Stomach (tissue), 9 donors: Measurements from ENCODE around the gene SPTAN1. TPM values are rescaled to one million over a fixed set of nuclear protein-coding genes. Genes with fewer than 3 reads are reported as not detected.

Source experiments
- DNase-seq, 2 donors: peaks; one replicate each; pipeline versions ENCODE4 v3.0.0 to v3.0.0-alpha.2; 2013 to 2019
- H3K27ac ChIP-seq, 5 donors: fragments of 200-600 bp in 4 of 5; sonication (generic) in 4 of 5; one replicate each; pipeline ENCODE4 v1.5.1; 2013 to 2019; ENCODE audit warnings: mild to moderate bottlenecking in 1 of 5, moderate library complexity in 1 of 5
- H3K27me3 ChIP-seq, 3 donors: fragments of 200-600 bp; sonication (generic); one replicate each; pipeline ENCODE4 v1.5.1; 2017 to 2019; ENCODE audit warnings: mixed run types in 1 of 3
- H3K36me3 ChIP-seq, 4 donors: fragments of 200-600 bp; sonication (generic); 1 replicate in 3 of 4; 2 replicates in 1 of 4; pipeline ENCODE4 v1.5.1; 2016 to 2019
- H3K4me1 ChIP-seq, 4 donors: fragments of 200-600 bp; sonication (generic); one replicate each; pipeline ENCODE4 v1.5.1; 2016 to 2019
- H3K4me3 ChIP-seq, 4 donors: fragments of 200-600 bp; sonication (generic) in 3 of 4; one replicate each; pipeline ENCODE4 v1.5.1; 2016 to 2019; ENCODE audit warnings: mild to moderate bottlenecking in 1 of 4
- H3K9me3 ChIP-seq, 4 donors: fragments of 200-600 bp; sonication (generic); one replicate each; pipeline ENCODE4 v1.5.1; 2016 to 2019
- CTCF ChIP-seq, 7 experiments: fragments of 450-650 bp in 4 of 7; fragments of 200-600 bp in 3 of 7; sonication (generic) in 3 of 7; IDR thresholded peaks; one replicate each; pipeline ENCODE4 v1.5.1; 2016 to 2019; ENCODE audit warnings: antibody characterized with exemption in 7 of 7, control low read depth in 2 of 7, mild to moderate bottlenecking in 1 of 7
- EP300 ChIP-seq: sonication (generic); formaldehyde crosslinking; IDR thresholded peaks from one replicate; pipeline ENCODE4 v1.6.1; 2017; ENCODE audit warnings: antibody characterized with exemption
- POLR2A ChIP-seq, 4 donors: fragments of 450-650 bp; IDR thresholded peaks; one replicate each; pipeline ENCODE4 v1.6.1; 2016; ENCODE audit warnings: antibody characterized with exemption in 4 of 4, control low read depth in 2 of 4, mild to moderate bottlenecking in 1 of 4, moderate library complexity in 1 of 4
- POLR2AphosphoS5 ChIP-seq, 3 donors: sonication (generic); formaldehyde crosslinking; IDR thresholded peaks; one replicate each; pipeline ENCODE4 v1.6.1; 2016; ENCODE audit warnings: antibody characterized with exemption in 3 of 3
- WGBS, 5 donors: extraction: QIAGEN DNeasy Blood & Tissue Kit in 3 of 5; methylation state at CpG; one replicate each; pipeline versions ENCODE4 v1.1.5 to v1.1.7; 2013 to 2018; 5-methylcytosine and 5-hydroxymethylcytosine counted together
- intact Hi-C: fragments of 100-400 bp; cut with DNase I; formaldehyde crosslinking; loops from one replicate; pipeline ENCODE4 v1.15.1; 2023; ENCODE audit warnings: low total_unique reads
- polyA plus RNA-seq, 3 donors: library from polyadenylated mRNA; stranded (reverse); fragments of 200-250 nt; gene quantifications; one replicate each; pipeline ENCODE4 v1.2.3, GENCODE V29; 2013
- total RNA-seq, 5 donors: library from RNA; depleted of rRNA; stranded (reverse); fragments of >200 nt; gene quantifications; one replicate each; pipeline versions ENCODE4 v1.1.0 to v1.2.3, GENCODE V29; 2014 to 2016
- donor health status: healthy with polysubstance abuse.
- donor health status: Bipolar disorder and iron deficiency.
- donor health status: healthy.

SPTAN1 gene
- total and polyA plus RNA-seq, 8 donors = 41.4 to 726 (median 305) TPM

- no peak for TF ChIP-seq POLR2A (IDR thresholded peaks at IDR 0.05)
- no peak for TF ChIP-seq EP300
- TF ChIP-seq CTCF (IDR thresholded peaks at IDR 0.05) = no peak
- no peak for TF ChIP-seq POLR2AphosphoS5 (IDR thresholded peaks at IDR 0.05)
- peaks cover 100% of the 10 kb centered on the region in 4 donors for H3K36me3 ChIP-seq
- H3K27ac ChIP-seq = no peak overlapping the region
- no peaks in the 10 kb centered on the region for H3K27me3 ChIP-seq
- intact Hi-C loops = loop anchor here (10.0 kb wide), 1 partner anchor 347 kb away; no protein-coding TSS in a partner anchor
- DNase-seq = no peak
- no peaks in the 10 kb centered on the region for H3K4me1 ChIP-seq
- 88 to 96% (median 95%) methylated on average over 5 to 8 of the region's 8 CpGs for WGBS, 5 donors
- H3K4me3 ChIP-seq = no peak overlapping the region
- no peaks in the 10 kb centered on the region for H3K9me3 ChIP-seq
Observed at GRCh38 chr9:128617943-128618342, 65.6 kb downstream of the SPTAN1 start.

- WGBS, 5 donors = 91 to 97% (median 94%) methylated on average over 6 of the region's 6 CpGs
- TF ChIP-seq EP300 = no peak
- no peak overlapping the region for H3K4me3 ChIP-seq
Observed at GRCh38 chr9:128619127-128619526, 66.7 kb downstream of the SPTAN1 start.

DNA sequence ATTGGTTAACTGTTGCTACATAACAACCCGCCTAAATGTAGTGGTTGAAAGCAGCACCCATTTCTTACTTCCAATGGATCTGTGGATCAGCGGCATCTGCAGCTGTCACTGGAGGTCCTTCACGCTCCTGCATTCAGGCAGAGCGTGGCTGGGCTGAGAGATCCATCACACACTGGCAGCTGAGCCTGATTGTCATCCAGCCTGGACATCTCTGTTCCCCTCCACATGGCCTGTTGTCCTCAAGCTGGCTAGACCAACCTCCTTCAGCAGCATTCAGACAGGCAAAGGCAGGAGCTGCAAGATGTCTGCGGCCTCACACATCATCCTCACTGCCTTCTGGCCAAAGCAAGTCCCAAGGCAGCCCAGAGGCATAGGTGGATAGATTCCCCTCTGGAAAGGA is 67.4 kb downstream of the SPTAN1 start:
- no peaks in the 10 kb centered on the region for H3K4me1 ChIP-seq
- intact Hi-C loops = loop anchor here (10.0 kb wide), 1 partner anchor 345 kb away; no protein-coding TSS in a partner anchor
- 94 to 97% (median 96%) methylated on average over 5 of the region's 5 CpGs for WGBS, 5 donors
- H3K27me3 ChIP-seq = no peaks in the 10 kb centered on the region
- peaks cover 98 to 100% (median 100%) of the 10 kb centered on the region in 4 donors for H3K36me3 ChIP-seq
- TF ChIP-seq POLR2AphosphoS5 (IDR thresholded peaks at IDR 0.05) (no peak), EP300 (no peak), POLR2A (IDR thresholded peaks at IDR 0.05) (no peak), CTCF (IDR thresholded peaks at IDR 0.05) (no peak)
- H3K27ac ChIP-seq = no peak overlapping the region
- H3K4me3 ChIP-seq = no peak overlapping the region
- no peak for DNase-seq
- H3K9me3 ChIP-seq = no peaks in the 10 kb centered on the region

More at GRCh38 chr9:128619127-128619526, 66.7 kb downstream of the SPTAN1 start:
- H3K36me3 ChIP-seq = peaks cover 98 to 100% (median 100%) of the 10 kb centered on the region in 4 donors
- H3K27ac ChIP-seq = no peak overlapping the region
- H3K4me1 ChIP-seq = no peaks in the 10 kb centered on the region
- DNase-seq = no peak
- intact Hi-C loops = loop anchor here (10.0 kb wide), 1 partner anchor 346 kb away; no protein-coding TSS in a partner anchor
- H3K27me3 ChIP-seq = no peaks in the 10 kb centered on the region
- H3K9me3 ChIP-seq = no peaks in the 10 kb centered on the region

DNA sequence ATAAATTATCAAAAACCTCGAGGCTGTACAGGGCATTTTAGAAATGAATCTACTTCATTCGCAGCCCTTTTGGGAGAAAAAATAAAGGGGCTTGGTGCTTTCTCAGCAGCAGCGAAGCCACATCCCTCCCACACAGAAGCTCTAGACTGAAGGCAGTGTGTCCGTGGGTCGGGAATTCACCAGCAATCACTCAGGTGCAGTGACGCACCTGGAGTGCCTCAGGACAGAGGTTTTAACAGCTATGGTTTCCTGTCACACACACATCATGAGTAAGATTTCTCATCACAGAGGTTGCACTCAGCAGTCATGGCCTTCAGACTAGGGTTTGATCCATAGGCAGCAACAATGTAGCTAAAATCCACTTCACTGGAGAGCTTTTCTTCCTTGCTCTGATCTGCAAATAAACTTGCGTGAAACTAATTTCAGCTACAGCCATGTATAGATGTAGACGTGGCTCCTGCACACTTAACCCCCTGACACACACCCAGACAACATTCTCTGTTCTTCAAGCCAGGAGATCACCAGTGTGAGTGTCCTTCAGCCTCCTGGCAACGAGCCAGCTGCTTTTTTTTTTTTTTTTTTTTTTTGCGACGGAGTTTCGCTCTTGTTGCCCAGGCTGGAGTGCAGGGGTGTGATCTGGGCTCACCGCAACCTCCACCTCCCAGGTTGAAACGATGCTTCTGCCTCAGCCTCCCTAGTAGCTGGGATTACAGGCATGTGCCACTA is 69.5 kb downstream of the SPTAN1 start:
- peaks cover 98 to 100% (median 100%) of the 10 kb centered on the region in 4 donors for H3K36me3 ChIP-seq
- H3K4me3 ChIP-seq = no peak overlapping the region
- H3K27ac ChIP-seq = no peak overlapping the region
- no peaks in the 10 kb centered on the region for H3K4me1 ChIP-seq
- no peaks in the 10 kb centered on the region for H3K27me3 ChIP-seq
- intact Hi-C loops = no loop called here
- DNase-seq = no peak
- 71 to 81% (median 77%) methylated on average over 14 of the region's 14 CpGs for WGBS, 5 donors
- TF ChIP-seq EP300 (no peak), CTCF (IDR thresholded peaks at IDR 0.05) (no peak), POLR2AphosphoS5 (IDR thresholded peaks at IDR 0.05) (no peak), POLR2A (IDR thresholded peaks at IDR 0.05) (no peak)
- H3K9me3 ChIP-seq = no peaks in the 10 kb centered on the region

GRCh38 chr9:128624566-128624965 is 72.2 kb downstream of the SPTAN1 start:
- intact Hi-C loops = no loop called here

More at GRCh38 chr9:128624566-128624965, 72.2 kb downstream of the SPTAN1 start:
- Histone ChIP-seq H3K9me3 (no peaks in the 10 kb centered on the region), H3K36me3 (peaks cover 98 to 100% (median 100%) of the 10 kb centered on the region in 4 donors), H3K4me1 (peaks cover 0 to 11% (median 3%) of the 10 kb centered on the region in 4 donors), H3K4me3 (no peak overlapping the region), H3K27ac (no peak overlapping the region), H3K27me3 (no peaks in the 10 kb centered on the region)
- TF ChIP-seq POLR2AphosphoS5 (IDR thresholded peaks at IDR 0.05) = no peak
- TF ChIP-seq CTCF (IDR thresholded peaks at IDR 0.05) = no peak
- TF ChIP-seq EP300 = no peak
- TF ChIP-seq POLR2A (IDR thresholded peaks at IDR 0.05) = no peak
- WGBS, 5 donors = 77 to 90% (median 83%) methylated on average over 10 of the region's 10 CpGs
- no peak for DNase-seq
